Brain pericyte (primary cell): Measurements from ENCODE around the gene OR51I2.

Source experiments
- DNase-seq: peaks from one replicate; pipeline ENCODE4 v3.0.0-alpha.2; 2012; ENCODE audit warnings: low read depth, low spot score

The OR51I2 gene

DNA sequence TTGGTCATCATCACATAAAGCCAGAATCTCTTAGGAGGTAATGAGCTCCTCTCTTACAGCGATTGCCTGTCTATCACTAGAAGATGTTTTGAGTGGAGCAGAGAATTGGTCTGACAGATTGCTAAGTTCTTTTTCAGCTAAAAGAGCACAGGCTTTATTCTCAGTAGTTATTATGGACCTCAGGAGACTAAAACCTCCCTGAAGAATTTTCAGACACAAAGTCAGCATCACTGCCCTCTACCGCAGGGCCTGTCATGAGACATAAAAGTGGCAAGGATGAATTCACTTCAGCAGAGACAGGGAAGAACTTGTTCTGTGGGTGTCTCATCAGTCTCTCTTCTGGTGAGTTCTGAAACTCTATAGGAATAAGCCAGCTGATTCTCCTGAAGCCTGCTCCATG, at the start of gene OR51I2:
TSS of gene OR51I2 (plus strand) at position 301 of the 400 bp plus-strand sequence. CDS start 4,166 bp downstream, outside the sequence.
- DNase-seq, result no peak

- DNase-seq, result no peak
Observed at GRCh38 chr11:5405173-5405572, 44.0 kb upstream of the OR51I2 start.

DNA sequence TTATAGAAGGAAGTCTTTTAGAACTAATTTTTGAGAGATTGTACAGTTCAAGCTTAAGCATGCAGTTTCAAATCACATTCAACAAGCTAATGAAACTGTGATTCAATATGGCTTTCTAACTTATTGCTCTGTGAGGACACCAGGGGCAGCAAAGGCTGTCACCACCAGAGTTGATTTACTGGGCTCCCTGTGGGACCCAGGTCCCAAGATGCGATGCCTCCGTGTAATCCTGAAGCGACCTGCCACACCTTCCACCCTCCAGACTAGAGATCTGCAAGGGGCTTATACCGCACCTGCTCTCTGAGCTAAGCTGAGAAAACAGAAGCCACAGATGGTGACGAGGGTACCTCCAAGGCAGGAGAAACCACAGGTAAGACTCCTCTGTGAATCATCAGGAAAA, 28.1 kb upstream of the OR51I2 start:
- DNase-seq, result no peak

DNA sequence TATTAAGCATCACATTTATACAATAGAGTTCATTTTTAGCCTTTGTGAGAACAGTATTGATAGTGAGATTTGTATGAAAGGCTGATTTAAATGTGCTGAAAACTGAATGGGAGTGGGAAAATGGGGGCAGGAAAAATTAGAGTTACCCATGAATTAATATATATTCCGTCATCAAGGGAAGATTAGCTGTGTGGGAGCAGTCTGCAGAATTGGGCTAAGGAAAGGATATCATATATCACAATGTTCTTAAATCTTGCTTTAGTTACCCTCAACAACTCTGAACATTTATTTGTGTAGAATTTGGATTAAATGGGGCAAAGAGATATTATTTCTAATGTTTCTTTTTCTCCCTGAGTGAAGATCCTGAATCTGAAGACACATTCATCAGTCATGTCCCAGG, 27.3 kb upstream of the OR51I2 start, which contains the start of gene OR51Q1:
TSS of gene OR51Q1 (plus strand) at position 301 of the 400 bp plus-strand sequence. CDS start at position 391, 90 bp downstream.
- no peak for DNase-seq

GRCh38 chr11:5423131-5423530, 26.0 kb upstream of the OR51I2 start:
- DNase-seq, result no peak

DNA sequence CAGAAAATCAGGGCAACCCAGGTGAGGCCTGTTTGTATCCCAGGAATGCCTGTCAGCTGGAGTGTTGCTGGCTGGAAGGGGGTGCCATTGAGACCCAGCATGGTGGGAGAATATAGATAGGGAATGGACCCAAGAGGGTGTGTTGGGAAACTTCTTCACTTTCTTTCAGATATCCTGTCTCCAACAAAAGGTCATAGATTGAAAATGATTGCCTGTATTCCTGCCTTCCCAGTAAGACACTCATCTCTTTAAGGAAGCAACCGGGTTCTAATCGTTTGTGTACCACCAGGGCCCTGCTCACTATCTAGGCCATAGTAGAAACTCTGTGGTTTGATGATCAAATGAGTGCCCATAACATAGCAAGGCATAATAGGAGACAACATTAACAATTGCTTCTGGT, 7.7 kb upstream of the OR51I2 start, which contains the start of gene OR51I1:
TSS of gene OR51I1 (minus strand) at position 101 of the 400 bp plus-strand sequence. CDS start at position 101, 0 bp downstream.
- DNase-seq, result no peak

DNA sequence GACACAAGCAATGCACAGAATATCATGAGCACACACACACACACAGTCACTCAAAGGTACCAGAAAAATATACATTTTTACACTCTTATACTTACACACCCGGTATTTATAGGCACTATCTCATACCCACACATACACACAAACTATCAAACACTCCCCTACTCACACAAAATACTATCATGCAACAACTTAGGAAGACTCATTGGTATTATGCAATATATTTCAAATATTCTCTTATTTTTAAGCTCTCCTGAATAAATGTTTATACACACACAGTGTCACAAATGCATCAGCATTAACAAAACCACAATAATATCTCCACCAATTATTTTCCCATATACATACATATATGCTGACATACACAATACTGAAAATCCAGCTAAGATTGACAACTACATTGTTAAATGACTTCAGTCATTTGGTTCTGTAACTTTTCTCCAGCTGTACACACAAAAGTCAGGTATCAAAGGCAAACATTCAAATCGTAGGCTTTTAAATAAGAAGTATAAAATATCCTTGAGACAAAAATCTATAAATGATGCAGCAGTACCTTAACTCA, 5.2 kb upstream of the OR51I2 start:
- DNase-seq, result no peak

GRCh38 chr11:5449432-5449831, 309 bp downstream of the OR51I2 start:
- no peak for DNase-seq

GRCh38 chr11:5460983-5461621, 12.0 kb downstream of the OR51I2 start:
- no peak for DNase-seq

DNA sequence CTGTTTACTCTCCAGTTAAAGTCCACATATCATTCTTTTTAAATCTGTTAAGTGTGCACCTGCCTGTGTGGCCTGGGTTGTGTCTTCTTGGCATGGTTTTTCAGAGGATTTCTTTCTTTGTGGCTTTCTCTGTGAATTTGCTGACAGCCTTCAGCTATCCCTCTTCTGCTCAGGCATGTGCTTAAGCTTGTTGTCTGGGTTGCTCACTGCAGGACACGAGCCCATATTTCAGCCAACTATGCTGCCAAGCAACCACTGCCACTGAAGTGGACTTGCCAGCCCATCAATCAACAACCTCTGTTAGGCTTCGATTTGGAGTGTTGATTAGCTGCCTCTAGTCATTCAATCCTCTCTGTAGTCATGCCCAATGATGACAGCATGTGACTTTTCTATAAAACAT, 18.4 kb downstream of the OR51I2 start:
- no peak for DNase-seq

GRCh38 chr11:5473921-5474320, 24.8 kb downstream of the OR51I2 start:
- no peak for DNase-seq

- DNase-seq, result no peak
Observed at GRCh38 chr11:5476186-5476819, 27.2 kb downstream of the OR51I2 start.

DNA sequence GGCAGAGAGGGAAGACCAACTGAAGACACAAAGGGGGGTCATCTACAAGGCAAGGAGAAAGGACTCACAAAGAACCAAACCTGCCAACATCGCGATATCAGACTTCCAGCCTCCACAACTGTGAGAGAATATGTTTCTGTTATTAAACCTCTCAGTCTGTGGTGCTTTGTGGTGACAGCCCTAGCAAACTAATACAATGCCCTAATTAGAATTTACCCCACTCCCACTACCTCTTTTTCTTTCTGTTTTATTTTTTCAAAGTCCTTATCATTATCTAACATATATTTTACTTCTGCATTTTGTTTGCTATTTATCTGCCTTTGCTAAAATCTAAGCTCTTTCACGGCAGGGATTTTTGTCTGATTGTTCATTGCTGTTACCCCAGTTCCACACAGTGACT, 36.9 kb downstream of the OR51I2 start:
- no peak for DNase-seq

DNA sequence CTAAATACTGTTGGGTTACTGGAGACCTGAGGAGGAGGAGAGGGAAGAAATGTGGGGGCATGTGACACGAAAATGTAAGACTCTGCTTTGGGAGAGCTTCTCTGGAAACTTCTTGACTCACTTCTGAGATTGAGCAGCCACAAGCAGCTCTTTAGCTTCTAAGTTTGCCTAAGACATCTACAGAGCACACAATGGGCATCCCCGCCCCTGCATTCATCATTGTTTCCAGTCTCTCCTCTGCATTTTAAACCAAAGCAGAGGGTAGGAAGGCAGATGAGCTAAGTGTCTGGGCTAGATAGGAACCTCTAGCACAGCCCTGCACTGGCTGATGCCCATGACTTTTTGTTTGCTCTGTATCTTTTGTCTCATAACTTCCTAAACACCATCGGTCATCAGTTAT, 37.3 kb downstream of the OR51I2 start:
- DNase-seq, result no peak

DNA sequence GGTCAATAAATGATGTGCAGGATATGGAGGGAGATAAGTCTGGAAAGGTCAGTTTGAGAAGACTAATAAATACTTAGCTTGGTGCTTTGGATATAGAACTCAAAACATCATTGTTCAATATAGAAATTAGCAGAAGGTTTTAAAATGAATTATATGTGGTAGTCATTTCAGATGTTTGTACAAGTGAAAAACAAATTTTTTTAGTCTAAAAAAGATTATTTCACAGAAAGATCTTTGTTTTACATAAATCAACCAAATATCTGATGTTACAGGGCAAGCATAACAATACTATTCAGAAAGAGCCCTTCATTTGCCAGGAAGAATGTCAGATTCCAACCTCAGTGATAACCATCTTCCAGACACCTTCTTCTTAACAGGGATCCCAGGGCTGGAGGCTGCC, 39.3 kb downstream of the OR51I2 start, which contains the start of gene OR52D1:
TSS of gene OR52D1 (plus strand) at position 301 of the 400 bp plus-strand sequence. CDS start at position 323, 22 bp downstream.
- DNase-seq, result no peak

- DNase-seq, result no peak
Observed at GRCh38 chr11:5488798-5489399, 39.8 kb downstream of the OR51I2 start.

- no peak for DNase-seq
Observed at GRCh38 chr11:5489576-5490357, 40.6 kb downstream of the OR51I2 start.

DNA sequence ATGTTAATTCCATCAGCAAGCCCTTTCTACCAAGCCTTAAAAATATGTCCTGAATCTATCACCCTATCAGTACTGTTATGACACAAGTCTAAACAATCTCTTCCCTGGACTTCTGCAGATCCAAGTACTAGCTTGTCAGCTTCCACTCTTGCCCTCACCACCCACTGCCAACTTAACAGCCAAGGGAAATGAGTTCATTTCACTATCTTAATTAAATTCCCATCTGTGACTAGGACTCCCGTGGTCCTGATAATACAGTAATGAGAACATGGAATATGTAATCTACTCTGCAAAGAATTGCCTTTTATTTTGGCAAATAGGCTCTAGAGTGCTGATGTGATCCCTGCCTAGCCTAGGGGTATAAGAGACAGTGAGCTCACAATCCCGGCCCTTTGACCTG, 50.5 kb downstream of the OR51I2 start:
- no peak for DNase-seq

DNA sequence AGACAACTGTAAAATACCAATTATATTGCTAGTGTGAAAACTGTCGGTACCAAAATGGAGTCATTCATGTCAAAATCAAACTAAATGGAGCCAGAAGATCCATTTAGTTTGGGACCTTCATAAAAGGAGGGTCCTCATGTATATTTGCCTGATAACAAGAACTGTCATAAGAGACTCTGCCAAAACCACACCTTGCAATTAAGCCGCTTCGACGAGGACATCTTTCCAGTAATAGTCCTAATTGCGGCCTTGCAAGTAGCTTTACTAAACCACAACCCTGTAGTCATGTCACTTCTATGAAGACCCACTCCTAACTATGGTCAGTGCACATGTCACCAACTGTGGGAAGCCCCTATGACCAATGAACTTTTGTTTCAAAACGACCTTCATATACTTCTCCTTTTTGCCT, 51.3 kb downstream of the OR51I2 start:
- DNase-seq, result no peak

GRCh38 chr11:5504403-5504921, 55.3 kb downstream of the OR51I2 start:
- no peak for DNase-seq

- no peak for DNase-seq
Observed at GRCh38 chr11:5505363-5506048, 56.4 kb downstream of the OR51I2 start.
